ENCODE data around the gene COX19. TPM values are rescaled to one million over a fixed set of nuclear protein-coding genes. Genes with fewer than 3 reads are reported as not detected.

The COX19 gene
- polyA plus RNA-seq, 1 donor (not counting 4 experiments of a cell fraction or from before 2014, with no cell fraction given) = 6.2 TPM

GRCh38 chr7:977326-978048, 2.1 kb upstream of the COX19 start:
- Histone ChIP-seq H3K9me1 (ENCODE audit: control insufficient read depth, extremely low read depth, insufficient read depth, low read length) (no peaks in the 10 kb centered on the region), H3K36me3 (ENCODE audit: control insufficient read depth in 2 of 2, extremely low read depth in 1 of 2, insufficient read depth in 2 of 2, low read length in 2 of 2) (peaks cover 3 to 10% of the 10 kb centered on the region in 2 experiments), H3K27ac (ENCODE audit: control insufficient read depth, insufficient read depth, low read length) (no peak overlapping the region), H3K27me3 (ENCODE audit: control insufficient read depth, extremely low read depth, insufficient read depth, low read length) (no peaks in the 10 kb centered on the region), H3K4me1 (ENCODE audit: control insufficient read depth, extremely low read depth, insufficient read depth, low read length) (peaks cover 6% of the 10 kb centered on the region), H3K4me3 (ENCODE audit: control insufficient read depth in 2 of 3, extremely low read depth in 1 of 3, insufficient read depth in 2 of 3, low read depth in 1 of 3, low read length in 3 of 3) (no peak overlapping the region), H3K9ac (ENCODE audit: control insufficient read depth, extremely low read depth, insufficient read depth, low read length) (no peak overlapping the region), H2AFZ (ENCODE audit: control insufficient read depth, low read length) (no peak overlapping the region), H3K9me3 (ENCODE audit: control insufficient read depth, low read depth, low read length) (no peaks in the 10 kb centered on the region), H4K20me1 (ENCODE audit: control insufficient read depth, extremely low read depth, insufficient read depth, low read length) (peaks cover 3% of the 10 kb centered on the region), H3K4me2 (ENCODE audit: control insufficient read depth, extremely low read depth, insufficient read depth, low read depth, low read length) (no peak overlapping the region), H3K79me2 (ENCODE audit: control insufficient read depth, insufficient read depth, low read length) (peaks cover 25% of the 10 kb centered on the region)
- dilution Hi-C loops (cut with MboI; ENCODE audit: extremely low pct_ligation_motif_present, low sequenced_read_pairs) = no loop called here
- TF ChIP-seq CTCF (optimal IDR thresholded peaks at IDR 0.05 in 1 of 3, IDR thresholded peaks at IDR 0.05 in 1 of 3, conservative IDR thresholded peaks at IDR 0.05 in 1 of 3; ENCODE audit: extremely low read depth in 1 of 3, insufficient read depth in 2 of 3, low read length in 3 of 3) (no peak), EZH2 (IDR thresholded peaks at IDR 0.05; ENCODE audit: low read length) (no peak)
- FAIRE-seq (no peak), DNase-seq (ENCODE audit: low read depth, low spot score) (no peak)

GRCh38 chr7:976901-977325, 1.6 kb upstream of the COX19 start:
- H3K4me3 ChIP-seq (ENCODE audit: control insufficient read depth in 2 of 3, extremely low read depth in 1 of 3, insufficient read depth in 2 of 3, low read depth in 1 of 3, low read length in 3 of 3) = no peak overlapping the region
- no peak overlapping the region for H2AFZ ChIP-seq (ENCODE audit: control insufficient read depth, low read length)
- H3K4me2 ChIP-seq (ENCODE audit: control insufficient read depth, extremely low read depth, insufficient read depth, low read depth, low read length) = no peak overlapping the region
- H3K79me2 ChIP-seq (ENCODE audit: control insufficient read depth, insufficient read depth, low read length) = peaks cover 31% of the 10 kb centered on the region
- peaks cover 5 to 15% of the 10 kb centered on the region in 2 experiments for H3K36me3 ChIP-seq (ENCODE audit: control insufficient read depth in 2 of 2, extremely low read depth in 1 of 2, insufficient read depth in 2 of 2, low read length in 2 of 2)
- H3K27me3 ChIP-seq (ENCODE audit: control insufficient read depth, extremely low read depth, insufficient read depth, low read length) = no peaks in the 10 kb centered on the region
- H4K20me1 ChIP-seq (ENCODE audit: control insufficient read depth, extremely low read depth, insufficient read depth, low read length) = peaks cover 3% of the 10 kb centered on the region
- no peak for TF ChIP-seq EZH2 (IDR thresholded peaks at IDR 0.05; ENCODE audit: low read length)
- TF ChIP-seq CTCF (optimal IDR thresholded peaks at IDR 0.05 in 1 of 3, IDR thresholded peaks at IDR 0.05 in 1 of 3, conservative IDR thresholded peaks at IDR 0.05 in 1 of 3; ENCODE audit: extremely low read depth in 1 of 3, insufficient read depth in 2 of 3, low read length in 3 of 3) = no peak
- H3K9me1 ChIP-seq (ENCODE audit: control insufficient read depth, extremely low read depth, insufficient read depth, low read length) = no peaks in the 10 kb centered on the region
- H3K4me1 ChIP-seq (ENCODE audit: control insufficient read depth, extremely low read depth, insufficient read depth, low read length) = peaks cover 4% of the 10 kb centered on the region
- no peak overlapping the region for H3K27ac ChIP-seq (ENCODE audit: control insufficient read depth, insufficient read depth, low read length)
- dilution Hi-C loops (cut with MboI; ENCODE audit: extremely low pct_ligation_motif_present, low sequenced_read_pairs) = no loop called here
- no peak for DNase-seq (ENCODE audit: low read depth, low spot score)
- H3K9me3 ChIP-seq (ENCODE audit: control insufficient read depth, low read depth, low read length) = no peaks in the 10 kb centered on the region
- no peak for FAIRE-seq
- H3K9ac ChIP-seq (ENCODE audit: control insufficient read depth, extremely low read depth, insufficient read depth, low read length) = no peak overlapping the region

Data from keratinocyte (primary cell).